ENCODE measurements around the gene PPARG.

The PPARG gene

GRCh38 chr3:12369029-12369428 lies 80.2 kb downstream of the PPARG start:
- Histone ChIP-seq H2AFZ (ENCODE audit: low read depth, low read length) (no peak overlapping the region), H3K27me3 (ENCODE audit: insufficient read depth, low read length, poor library complexity) (no peaks in the 10 kb centered on the region), H3K4me3 (ENCODE audit: low read depth in 1 of 2, low read length in 2 of 2) (no peak overlapping the region), H3K79me2 (ENCODE audit: insufficient read depth, low read length) (no peaks in the 10 kb centered on the region), H3K27ac (ENCODE audit: low read length) (no peak overlapping the region), H3K36me3 (ENCODE audit: insufficient read depth, low read length) (no peaks in the 10 kb centered on the region), H3K4me1 (ENCODE audit: insufficient read depth, low read length) (peaks cover 11% of the 10 kb centered on the region), H3K4me2 (ENCODE audit: insufficient read depth, low read length) (no peak overlapping the region), H3K9ac (ENCODE audit: low read depth, low read length) (no peak overlapping the region), H4K20me1 (ENCODE audit: insufficient read depth, low read length) (no peaks in the 10 kb centered on the region), H3K9me3 (ENCODE audit: insufficient read depth, low read length, severe bottlenecking) (peaks cover 8% of the 10 kb centered on the region)
- TF ChIP-seq CTCF (IDR thresholded peaks at IDR 0.05; ENCODE audit: borderline replicate concordance, extremely low read depth, low read length, poor library complexity, severe bottlenecking) (no peak), EZH2 (IDR thresholded peaks at IDR 0.05; ENCODE audit: borderline replicate concordance, low read depth, low read length, severe bottlenecking) (no peak)
- ATAC-seq (ENCODE audit: insufficient read depth, low read depth): no peak
- DNase-seq: no peak

GRCh38 chr3:12369598-12369997 lies 80.7 kb downstream of the PPARG start:
- Histone ChIP-seq H3K4me1 (ENCODE audit: insufficient read depth, low read length) (peaks cover 5% of the 10 kb centered on the region), H3K9me3 (ENCODE audit: insufficient read depth, low read length, severe bottlenecking) (peaks cover 8% of the 10 kb centered on the region), H2AFZ (ENCODE audit: low read depth, low read length) (no peak overlapping the region), H3K4me3 (ENCODE audit: low read depth in 1 of 2, low read length in 2 of 2) (no peak overlapping the region), H3K27ac (ENCODE audit: low read length) (no peak overlapping the region; the same call in 1 of the 2 replicates), H4K20me1 (ENCODE audit: insufficient read depth, low read length) (no peaks in the 10 kb centered on the region), H3K4me2 (ENCODE audit: insufficient read depth, low read length) (no peak overlapping the region), H3K9ac (ENCODE audit: low read depth, low read length) (no peak overlapping the region), H3K27me3 (ENCODE audit: insufficient read depth, low read length, poor library complexity) (no peaks in the 10 kb centered on the region), H3K36me3 (ENCODE audit: insufficient read depth, low read length) (no peaks in the 10 kb centered on the region), H3K79me2 (ENCODE audit: insufficient read depth, low read length) (no peaks in the 10 kb centered on the region)
- TF ChIP-seq EZH2 (IDR thresholded peaks at IDR 0.05; ENCODE audit: borderline replicate concordance, low read depth, low read length, severe bottlenecking) (no peak), CTCF (IDR thresholded peaks at IDR 0.05; ENCODE audit: borderline replicate concordance, extremely low read depth, low read length, poor library complexity, severe bottlenecking) (no peak)
- no peak for ATAC-seq (ENCODE audit: insufficient read depth, low read depth)
- DNase-seq: no peak

- Histone ChIP-seq H3K27me3 (ENCODE audit: insufficient read depth, low read length, poor library complexity) (no peaks in the 10 kb centered on the region), H3K9ac (ENCODE audit: low read depth, low read length) (no peak overlapping the region), H3K79me2 (ENCODE audit: insufficient read depth, low read length) (no peaks in the 10 kb centered on the region), H3K9me3 (ENCODE audit: insufficient read depth, low read length, severe bottlenecking) (peaks cover 6% of the 10 kb centered on the region), H3K4me2 (ENCODE audit: insufficient read depth, low read length) (no peak overlapping the region), H3K4me3 (ENCODE audit: low read depth in 1 of 2, low read length in 2 of 2) (no peak overlapping the region), H3K27ac (ENCODE audit: low read length) (no peak overlapping the region), H2AFZ (ENCODE audit: low read depth, low read length) (no peak overlapping the region), H3K4me1 (ENCODE audit: insufficient read depth, low read length) (peaks cover 8% of the 10 kb centered on the region; the same call in 1 of the 2 replicates), H4K20me1 (ENCODE audit: insufficient read depth, low read length) (no peaks in the 10 kb centered on the region), H3K36me3 (ENCODE audit: insufficient read depth, low read length) (no peaks in the 10 kb centered on the region)
- DNase-seq: no peak
- peak; percentile 50; the same call in 1 of the 3 replicates for ATAC-seq (ENCODE audit: insufficient read depth, low read depth)
- TF ChIP-seq EZH2 (IDR thresholded peaks at IDR 0.05; ENCODE audit: borderline replicate concordance, low read depth, low read length, severe bottlenecking) (no peak), CTCF (IDR thresholded peaks at IDR 0.05; ENCODE audit: borderline replicate concordance, extremely low read depth, low read length, poor library complexity, severe bottlenecking) (peak; percentile 32)
Observed at GRCh38 chr3:12370758-12371157, 81.9 kb downstream of the PPARG start.
